Liver (tissue), 9 donors: ENCODE results near the gene DEAF1. TPM values are rescaled to one million over a fixed set of nuclear protein-coding genes. Genes with fewer than 3 reads are reported as not detected.

ENCODE experiments used
- DNase-seq: peaks from one replicate; pipeline ENCODE4 v3.0.0-alpha.2; 2017; ENCODE audit warnings: low spot score
- H3K27ac ChIP-seq, 2 donors: one replicate each; pipeline ENCODE4 v1.7.0; 2013; ENCODE audit warnings: inconsistent platforms in 2 of 2, low read length in 2 of 2, control low read depth in 1 of 2, low read depth in 1 of 2, mild to moderate bottlenecking in 1 of 2
- H3K27me3 ChIP-seq, 4 donors: one replicate each; pipeline versions ENCODE4 v1.6.1 to v1.7.0; 2013; ENCODE audit warnings: low read length in 3 of 4, inconsistent platforms in 1 of 4, mild to moderate bottlenecking in 1 of 4, moderate library complexity in 1 of 4; ENCODE audit not compliant: control insufficient read depth in 4 of 4, insufficient read depth in 4 of 4
- H3K36me3 ChIP-seq, 4 donors: one replicate each; pipeline versions ENCODE4 v1.6.1 to v1.7.0; 2013; ENCODE audit warnings: low read length in 3 of 4, mild to moderate bottlenecking in 3 of 4, low read depth in 1 of 4, moderate library complexity in 1 of 4; ENCODE audit not compliant: control insufficient read depth in 4 of 4, insufficient read depth in 3 of 4
- H3K4me1 ChIP-seq, 4 donors: one replicate each; pipeline versions ENCODE4 v1.6.1 to v1.7.0; 2013; ENCODE audit warnings: low read length in 3 of 4, mild to moderate bottlenecking in 3 of 4, moderate library complexity in 1 of 4; ENCODE audit not compliant: control insufficient read depth in 4 of 4, insufficient read depth in 4 of 4
- H3K4me3 ChIP-seq, 3 donors: one replicate each; pipeline versions ENCODE4 v1.6.1 to v1.7.0; 2013; ENCODE audit warnings: low read length in 3 of 3, control low read depth in 1 of 3, low read depth in 1 of 3, mild to moderate bottlenecking in 1 of 3
- H3K9ac ChIP-seq, 2 donors: one replicate each; pipeline ENCODE4 v1.7.0; 2013; ENCODE audit warnings: low read length in 2 of 2, mild to moderate bottlenecking in 2 of 2, moderate library complexity in 2 of 2, control low read depth in 1 of 2, low read depth in 1 of 2
- H3K9me3 ChIP-seq, 4 donors: one replicate each; pipeline versions ENCODE4 v1.6.1 to v1.7.0; 2013; ENCODE audit warnings: low read length in 3 of 4; ENCODE audit not compliant: control insufficient read depth in 4 of 4
- ATF3 ChIP-seq: IDR thresholded peaks from 2 replicates; pipeline ENCODE4 v1.6.1; 2016; ENCODE audit warnings: antibody characterized with exemption
- EGR1 ChIP-seq, 2 donors: IDR thresholded peaks; 2 replicates each; pipeline ENCODE4 v1.6.1; 2016 to 2018; ENCODE audit warnings: antibody characterized with exemption in 2 of 2, low read depth in 2 of 2
- FOXA1 ChIP-seq: IDR thresholded peaks from 2 replicates; pipeline ENCODE4 v1.6.1; 2016; ENCODE audit warnings: antibody characterized with exemption
- GABPA ChIP-seq, 2 donors: IDR thresholded peaks in 1 of 2; conservative IDR thresholded peaks in 1 of 2; 2 replicates each; pipeline ENCODE4 v1.6.1; 2016; ENCODE audit warnings: antibody characterized with exemption in 2 of 2, mild to moderate bottlenecking in 1 of 2, moderate library complexity in 1 of 2
- HNF4A ChIP-seq, 2 donors: conservative IDR thresholded peaks; 2 replicates each; pipeline ENCODE4 v1.6.1; 2016; ENCODE audit warnings: antibody characterized with exemption in 2 of 2, mild to moderate bottlenecking in 2 of 2
- MAX ChIP-seq: IDR thresholded peaks from 2 replicates; pipeline ENCODE4 v1.6.1; 2016; ENCODE audit warnings: antibody characterized with exemption
- NR2F2 ChIP-seq: IDR thresholded peaks from 2 replicates; pipeline ENCODE4 v1.6.1; 2016; ENCODE audit warnings: antibody characterized with exemption
- RAD21 ChIP-seq, 2 donors: IDR thresholded peaks; 2 replicates each; pipeline ENCODE4 v1.6.1; 2016; ENCODE audit warnings: antibody characterized with exemption in 2 of 2, mild to moderate bottlenecking in 2 of 2
- REST ChIP-seq: IDR thresholded peaks from 2 replicates; pipeline ENCODE4 v1.6.1; 2016; ENCODE audit warnings: antibody characterized with exemption, mild to moderate bottlenecking
- RXRA ChIP-seq, 2 donors: IDR thresholded peaks; 2 replicates each; pipeline ENCODE4 v1.6.1; 2017 to 2018; ENCODE audit warnings: antibody characterized with exemption in 2 of 2, mild to moderate bottlenecking in 1 of 2
- SP1 ChIP-seq: IDR thresholded peaks from 2 replicates; pipeline ENCODE4 v1.6.1; 2018; ENCODE audit warnings: antibody characterized with exemption, mild to moderate bottlenecking
- TAF1 ChIP-seq: conservative IDR thresholded peaks from 2 replicates; pipeline ENCODE4 v1.6.1; 2016; ENCODE audit warnings: antibody characterized with exemption, mild to moderate bottlenecking
- YY1 ChIP-seq: IDR thresholded peaks from 2 replicates; pipeline ENCODE4 v1.6.1; 2016; ENCODE audit warnings: antibody characterized with exemption, mild to moderate bottlenecking
- ZBTB33 ChIP-seq: IDR thresholded peaks from 2 replicates; pipeline ENCODE4 v1.6.1; 2016; ENCODE audit warnings: antibody characterized with exemption
- WGBS: extraction: QIAGEN DNeasy Blood & Tissue Kit; methylation state at CpG from one replicate; pipeline ENCODE4 v1.1.7; 2013; 5-methylcytosine and 5-hydroxymethylcytosine counted together
- polyA plus RNA-seq, 2 donors: library from polyadenylated mRNA; stranded (reverse) in 1 of 2; unstranded in 1 of 2; fragments of 200-250 nt in 1 of 2; fragments of >200 nt in 1 of 2; fragmentation: Nextera tagmentation in 1 of 2; extraction: Ambion mirVana in 1 of 2; gene quantifications; one replicate each; pipeline versions ENCODE4 v1.2.1 to v1.2.3, GENCODE V29; 2013 to 2015
- total RNA-seq, 2 donors: library from RNA; depleted of rRNA; stranded (reverse); fragments of >200 nt; gene quantifications; one replicate each; pipeline ENCODE4 v1.2.3, GENCODE V29; 2014
- TF ChIP-seq, protein P1 (sequence below): fragments of 150-350 bp; IDR thresholded peaks from 2 replicates; pipeline ENCODE4 v1.5.1; 2017; ENCODE audit warnings: improper control_type of control experiment, low read depth, low read length; ENCODE audit not compliant: missing input control
- donor health status: healthy.
- donor health status: healthy.
- donor health status: healthy.
- donor health status: healthy.
- donor health status: healthy.

The DEAF1 gene
- total and polyA plus RNA-seq, 4 donors: 7.0 to 11.4 (median 10.1) TPM

DNA sequence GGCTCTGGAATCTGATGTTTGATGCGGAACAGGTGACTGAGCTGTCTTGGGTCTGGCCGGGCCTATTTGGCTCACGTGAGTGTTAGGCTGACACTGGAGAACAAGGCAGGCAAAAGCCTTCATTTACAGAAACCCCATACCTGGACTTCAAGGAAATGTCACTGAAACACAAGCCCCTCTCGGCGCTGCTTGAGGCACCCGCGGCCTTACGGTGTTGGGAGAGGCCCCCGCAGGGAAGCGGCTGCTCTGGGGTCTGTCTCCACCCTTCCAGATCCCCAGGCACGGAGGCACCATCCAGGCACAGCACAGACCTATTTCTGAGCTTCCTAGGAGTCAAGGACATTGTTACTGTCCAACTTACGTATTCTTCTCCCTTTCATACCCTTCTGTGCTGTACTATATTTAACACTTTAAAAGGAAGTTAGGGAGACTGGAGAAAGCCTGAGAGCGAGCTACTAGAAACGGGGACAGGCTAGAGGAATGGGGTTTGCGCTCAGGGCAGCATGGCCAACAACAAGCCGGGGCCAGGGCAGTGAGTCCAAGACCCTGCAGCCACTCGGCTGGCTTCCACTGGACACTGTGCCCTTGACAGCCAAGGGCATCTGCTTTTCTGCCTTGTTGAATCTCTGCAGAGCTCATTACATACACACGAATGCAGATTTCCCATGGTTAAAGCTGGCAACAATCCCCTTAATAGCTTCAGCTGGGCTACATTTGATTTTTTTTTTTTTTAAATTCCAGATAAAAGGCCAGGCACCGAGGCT lies 34.2 kb downstream of the DEAF1 start:
- TF ChIP-seq ZBTB33 (no peak), MAX (no peak), GABPA (IDR thresholded peaks at IDR 0.05 in 1 of 2, conservative IDR thresholded peaks at IDR 0.05 in 1 of 2) (no peak), REST (no peak), HNF4A (conservative IDR thresholded peaks at IDR 0.05) (no peak), NR2F2 (no peak), ATF3 (no peak), SP1 (no peak)
- TF ChIP-seq, protein P1, sequence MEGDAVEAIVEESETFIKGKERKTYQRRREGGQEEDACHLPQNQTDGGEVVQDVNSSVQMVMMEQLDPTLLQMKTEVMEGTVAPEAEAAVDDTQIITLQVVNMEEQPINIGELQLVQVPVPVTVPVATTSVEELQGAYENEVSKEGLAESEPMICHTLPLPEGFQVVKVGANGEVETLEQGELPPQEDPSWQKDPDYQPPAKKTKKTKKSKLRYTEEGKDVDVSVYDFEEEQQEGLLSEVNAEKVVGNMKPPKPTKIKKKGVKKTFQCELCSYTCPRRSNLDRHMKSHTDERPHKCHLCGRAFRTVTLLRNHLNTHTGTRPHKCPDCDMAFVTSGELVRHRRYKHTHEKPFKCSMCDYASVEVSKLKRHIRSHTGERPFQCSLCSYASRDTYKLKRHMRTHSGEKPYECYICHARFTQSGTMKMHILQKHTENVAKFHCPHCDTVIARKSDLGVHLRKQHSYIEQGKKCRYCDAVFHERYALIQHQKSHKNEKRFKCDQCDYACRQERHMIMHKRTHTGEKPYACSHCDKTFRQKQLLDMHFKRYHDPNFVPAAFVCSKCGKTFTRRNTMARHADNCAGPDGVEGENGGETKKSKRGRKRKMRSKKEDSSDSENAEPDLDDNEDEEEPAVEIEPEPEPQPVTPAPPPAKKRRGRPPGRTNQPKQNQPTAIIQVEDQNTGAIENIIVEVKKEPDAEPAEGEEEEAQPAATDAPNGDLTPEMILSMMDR: no peak
- peaks cover 9 to 46% (median 39%) of the 10 kb centered on the region in 4 donors for H3K4me1 ChIP-seq
- no peak for DNase-seq
- no peak overlapping the region for H3K4me3 ChIP-seq
- no peak overlapping the region for H3K9ac ChIP-seq
- no peaks in the 10 kb centered on the region for H3K9me3 ChIP-seq
- H3K36me3 ChIP-seq: peaks cover 0 to 12% (median 3%) of the 10 kb centered on the region in 4 donors
- H3K27ac ChIP-seq: no peak overlapping the region
- WGBS: 92% methylated on average over 19 of the region's 19 CpGs
- no peaks in the 10 kb centered on the region for H3K27me3 ChIP-seq

- no peak overlapping the region for H3K9ac ChIP-seq
- TF ChIP-seq GABPA (IDR thresholded peaks at IDR 0.05 in 1 of 2, conservative IDR thresholded peaks at IDR 0.05 in 1 of 2): no peak
- TF ChIP-seq SP1: no peak
- TF ChIP-seq ATF3: no peak
- no peak for TF ChIP-seq TAF1
- no peak for TF ChIP-seq NR2F2
- TF ChIP-seq, protein P1: no peak
- TF ChIP-seq MAX: no peak
- TF ChIP-seq RXRA (IDR thresholded peaks at IDR 0.05): no peak
- no peak for TF ChIP-seq YY1
- no peak for TF ChIP-seq ZBTB33
- TF ChIP-seq RAD21 (IDR thresholded peaks at IDR 0.05): no peak
- TF ChIP-seq HNF4A (conservative IDR thresholded peaks at IDR 0.05): no peak
- TF ChIP-seq FOXA1: no peak
- no peak for TF ChIP-seq EGR1 (IDR thresholded peaks at IDR 0.05; ENCODE audit: low read depth in 2 of 2)
- H3K9me3 ChIP-seq: no peaks in the 10 kb centered on the region
- H3K4me3 ChIP-seq: no peak overlapping the region
- H3K36me3 ChIP-seq: peaks cover 0 to 8% (median 3%) of the 10 kb centered on the region in 4 donors
- peaks cover 11 to 51% (median 43%) of the 10 kb centered on the region in 4 donors for H3K4me1 ChIP-seq
- 96% methylated on average over 19 of the region's 19 CpGs for WGBS
- DNase-seq: no peak
- no peaks in the 10 kb centered on the region for H3K27me3 ChIP-seq
- no peak overlapping the region for H3K27ac ChIP-seq
Observed at GRCh38 chr11:660281-660680, 34.7 kb downstream of the DEAF1 start.
